OCI-LY7 (cell line): ENCODE data around the gene CHCHD4.

ENCODE experiments used
- CTCF ChIP-seq: fragments of 200-600 bp; sonication (generic); conservative IDR thresholded peaks from 2 replicates; pipeline ENCODE4 v1.5.1; 2014; ENCODE audit warnings: mild to moderate bottlenecking, antibody characterized with exemption, low read length, moderate library complexity, mixed read lengths
- EZH2phosphoT487 ChIP-seq: fragments of 200-600 bp; sonication (generic); IDR thresholded peaks from 2 replicates; pipeline ENCODE4 v1.6.1; 2018; ENCODE audit warnings: low read depth, borderline replicate concordance, mild to moderate bottlenecking, mixed run types, antibody characterized with exemption, low read length, moderate library complexity, mixed read lengths

DNA sequence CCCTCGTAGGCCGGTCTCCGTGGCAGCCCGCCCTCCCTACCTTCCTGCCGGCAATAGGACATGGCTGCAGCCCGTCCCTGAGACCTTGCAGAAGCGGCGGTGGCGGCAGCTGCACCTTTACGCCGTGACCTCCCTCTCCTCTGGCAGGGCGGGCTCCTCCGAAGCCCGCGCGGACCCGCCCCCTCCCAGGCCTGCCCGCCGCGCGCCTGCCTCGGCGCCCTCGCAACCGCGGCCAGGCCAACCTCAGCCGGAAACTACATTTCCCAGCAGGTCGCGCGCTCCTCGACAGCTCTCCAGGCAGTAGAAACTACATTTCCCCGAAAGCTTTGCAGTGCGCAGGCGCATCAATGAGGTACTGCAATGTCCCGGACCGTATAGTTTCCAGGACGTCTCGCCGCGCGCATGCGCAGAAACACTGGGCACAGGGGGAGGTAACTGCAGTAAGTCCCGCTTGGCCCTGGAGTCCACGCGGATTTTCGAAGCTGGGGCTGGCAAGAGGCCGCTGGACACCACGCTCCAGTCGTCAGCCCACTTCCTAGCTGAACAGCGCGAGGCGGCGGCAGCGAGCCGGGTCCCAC is at the start of gene CHCHD4, which contains the start of gene TMEM43:
- TF ChIP-seq CTCF = no peak
- no peak for TF ChIP-seq EZH2phosphoT487
